ENCODE data around the gene TMA7.
"Not testable (repeated sequence)": the region's sequence is repeated elsewhere in the genome, so short reads cannot be mapped to it uniquely, and the experiment has no call there.

Gene TMA7

DNA sequence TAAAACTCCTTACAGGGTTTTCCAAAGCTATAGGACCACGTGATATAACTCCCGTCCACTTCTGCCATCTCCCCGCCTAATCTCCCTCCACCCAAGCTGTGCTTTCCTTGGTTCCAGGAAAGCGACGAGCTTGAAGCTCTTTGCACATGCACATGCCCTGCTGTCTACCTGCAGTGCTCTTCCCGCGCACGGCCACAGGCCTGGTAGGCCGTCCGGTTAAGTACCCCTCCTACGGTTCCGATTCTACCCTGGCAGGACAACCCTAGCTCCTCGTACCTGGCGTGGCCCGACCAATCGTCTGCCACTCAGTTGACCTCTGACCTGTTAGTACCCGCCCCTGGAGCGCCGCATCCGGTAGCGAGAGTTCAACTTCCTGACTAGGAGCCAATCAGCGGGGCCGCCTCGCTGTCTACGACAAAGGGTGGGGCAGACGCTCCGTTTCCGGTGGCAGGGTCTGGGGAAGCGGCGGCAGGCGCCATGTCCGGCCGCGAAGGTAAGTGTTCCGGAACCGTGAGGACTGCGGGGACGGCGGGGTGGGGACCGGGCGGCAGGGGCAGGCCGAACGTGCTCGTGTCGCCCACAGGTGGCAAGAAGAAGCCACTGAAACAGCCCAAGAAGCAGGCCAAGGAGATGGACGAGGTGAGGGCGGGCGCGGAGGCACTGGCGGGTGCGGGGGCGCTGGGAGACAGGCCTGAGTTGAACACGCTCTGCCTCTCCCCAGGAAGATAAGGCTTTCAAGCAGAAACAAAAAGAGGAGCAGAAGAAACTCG, at the start of gene TMA7, which contains the start of gene CCDC51:
TMA7 (plus strand) TSS at position 438 of the 770 bp plus-strand sequence; CDS start at position 478, 40 bp downstream.
CCDC51 (minus strand) TSS at position 300 of the 770 bp plus-strand sequence. CDS start 4,991 bp downstream, outside the sequence.
- no peaks in the 10 kb centered on the region for H3K9me3 Mint-ChIP-seq
- DNase-seq (ENCODE audit: low spot score in 2 of 2) (peak; percentile 85 to 98), ATAC-seq (peak; percentile 98)
- H3K36me3 Mint-ChIP-seq: peaks cover 59% of the 10 kb centered on the region
- H3K27ac Mint-ChIP-seq: peak within 1 kb of the TSS; percentile 85
- peak within 1 kb of the TSS; percentile 83 for H3K4me3 Mint-ChIP-seq
- H3K4me1 Mint-ChIP-seq: peaks cover 31% of the 10 kb centered on the region

DNA sequence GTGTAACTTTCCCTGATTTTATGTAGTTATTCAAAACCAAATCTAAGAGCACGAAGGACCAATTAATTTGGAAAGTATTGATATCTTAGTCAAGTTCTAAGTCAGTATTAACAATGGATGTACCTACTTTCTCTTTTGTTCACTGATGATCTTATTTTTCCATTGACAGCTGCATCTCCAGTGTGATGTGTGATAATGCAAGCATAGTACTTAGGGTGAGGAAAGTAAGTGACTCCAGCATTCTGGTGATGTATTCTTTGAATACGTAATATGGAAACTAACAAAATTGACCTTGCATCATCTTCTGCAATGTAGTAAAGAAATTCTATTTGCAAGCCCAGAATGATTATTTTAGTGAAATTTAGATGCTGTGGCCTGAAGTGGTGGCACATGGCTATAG, 45.7 kb upstream of the TMA7 start:
- Mint-ChIP-seq H3K9me3 (no peaks in the 10 kb centered on the region), H3K27ac (no peak overlapping the region), H3K4me3 (no peak overlapping the region), H3K4me1 (no peaks in the 10 kb centered on the region), H3K36me3 (no peaks in the 10 kb centered on the region)
- no peak for DNase-seq (ENCODE audit: low spot score in 2 of 2)
- ATAC-seq: peak; percentile 50

- DNase-seq (ENCODE audit: low spot score in 2 of 2) (peak in 1 of 2 donors; percentile 41), ATAC-seq (no peak)
- no peak overlapping the region for H3K4me3 Mint-ChIP-seq
- no peaks in the 10 kb centered on the region for H3K36me3 Mint-ChIP-seq
- H3K27ac Mint-ChIP-seq: no peak overlapping the region
- no peaks in the 10 kb centered on the region for H3K9me3 Mint-ChIP-seq
- H3K4me1 Mint-ChIP-seq: no peaks in the 10 kb centered on the region
Measured at GRCh38 chr3:48395714-48396113, 44.3 kb upstream of the TMA7 start.

- Mint-ChIP-seq H3K36me3 (no peaks in the 10 kb centered on the region), H3K4me1 (no peaks in the 10 kb centered on the region), H3K4me3 (no peak overlapping the region), H3K27ac (no peak overlapping the region), H3K9me3 (no peaks in the 10 kb centered on the region)
- DNase-seq (ENCODE audit: low spot score in 2 of 2) (peak in 1 of 2 donors; percentile 36), ATAC-seq (no peak)
Measured at GRCh38 chr3:48397767-48398681, 42.0 kb upstream of the TMA7 start.

- peak in 1 of 2 donors; percentile 46 for DNase-seq (ENCODE audit: low spot score in 2 of 2)
- no peaks in the 10 kb centered on the region for H3K4me1 Mint-ChIP-seq
- no peak for ATAC-seq
- H3K36me3 Mint-ChIP-seq: no peaks in the 10 kb centered on the region
- H3K9me3 Mint-ChIP-seq: no peaks in the 10 kb centered on the region
- H3K27ac Mint-ChIP-seq: no peak overlapping the region
- no peak overlapping the region for H3K4me3 Mint-ChIP-seq
Measured at GRCh38 chr3:48398701-48399386, 41.2 kb upstream of the TMA7 start.

DNA sequence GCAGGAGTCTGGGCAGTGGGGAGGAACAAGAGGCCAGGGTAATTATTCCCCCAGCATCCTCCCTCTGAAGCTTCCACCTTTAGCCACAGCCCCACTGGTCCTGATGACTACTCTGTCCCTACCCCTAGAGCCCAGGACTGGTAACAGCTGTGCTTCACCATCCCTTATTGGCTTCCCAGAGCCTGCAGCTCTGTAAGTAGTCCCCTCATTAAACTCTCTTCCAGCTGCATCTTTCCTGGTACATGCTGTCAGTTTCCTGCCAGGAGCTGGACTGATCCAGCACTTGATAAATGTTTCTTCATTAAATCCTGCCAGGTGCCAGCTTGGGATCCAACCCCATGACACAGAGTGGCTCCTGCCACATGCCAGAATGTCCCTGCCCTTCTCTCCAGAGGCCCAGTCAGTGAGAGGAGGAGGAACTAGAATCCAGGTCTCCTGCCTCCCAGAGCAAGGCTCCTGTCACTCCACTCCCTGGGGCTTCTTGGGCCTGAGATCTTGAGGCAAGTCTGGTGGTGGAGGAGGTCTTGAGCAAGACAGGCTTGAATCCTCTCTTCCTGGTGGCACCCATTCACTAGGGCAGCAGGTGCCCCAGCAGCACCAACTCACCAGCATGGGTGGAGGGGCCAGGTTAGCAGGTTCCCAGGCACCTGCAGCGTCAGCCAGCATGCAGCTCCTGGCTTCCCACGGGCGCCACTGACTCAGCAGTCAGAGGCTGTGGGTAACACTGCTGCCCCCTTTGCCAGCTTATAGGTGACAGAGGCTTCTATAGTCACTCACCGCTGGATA, 40.5 kb upstream of the TMA7 start:
- Mint-ChIP-seq H3K9me3 (no peaks in the 10 kb centered on the region), H3K4me1 (no peaks in the 10 kb centered on the region), H3K36me3 (no peaks in the 10 kb centered on the region), H3K27ac (no peak overlapping the region), H3K4me3 (no peak overlapping the region)
- ATAC-seq: no peak
- DNase-seq (ENCODE audit: low spot score in 2 of 2): peak in 1 of 2 donors; percentile 46

GRCh38 chr3:48400824-48401433, 39.1 kb upstream of the TMA7 start:
- no peaks in the 10 kb centered on the region for H3K36me3 Mint-ChIP-seq
- H3K27ac Mint-ChIP-seq: peak overlapping the region; percentile 60
- H3K4me1 Mint-ChIP-seq: no peaks in the 10 kb centered on the region
- ATAC-seq (peak; percentile 74), DNase-seq (ENCODE audit: low spot score in 2 of 2) (peak; percentile 31 to 65)
- no peak overlapping the region for H3K4me3 Mint-ChIP-seq
- no peaks in the 10 kb centered on the region for H3K9me3 Mint-ChIP-seq

DNA sequence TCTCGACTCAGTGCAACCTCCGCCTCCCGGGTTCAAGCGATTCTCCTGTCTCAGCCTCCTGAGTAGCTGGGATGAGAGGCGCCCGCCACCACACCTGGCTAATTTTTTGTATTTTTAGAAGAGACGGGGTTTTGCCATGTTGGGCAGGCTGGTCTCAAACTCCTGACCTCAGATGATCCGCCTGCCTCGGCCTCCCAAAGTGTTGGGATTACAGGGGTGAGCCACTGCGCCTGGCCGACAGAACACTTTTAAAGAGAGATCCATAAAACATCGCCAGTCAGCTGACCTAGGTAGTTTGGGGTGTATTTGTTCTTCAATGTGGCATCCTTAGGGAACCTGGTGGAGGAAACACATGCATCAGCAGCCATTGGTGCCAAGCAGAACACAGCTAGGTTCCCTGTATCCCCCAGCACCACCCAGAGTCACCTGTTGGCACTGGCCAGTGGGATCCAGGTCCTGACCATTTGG, 38.6 kb upstream of the TMA7 start:
- H3K4me1 Mint-ChIP-seq, H3K4me3 Mint-ChIP-seq, H3K27ac Mint-ChIP-seq, H3K9me3 Mint-ChIP-seq, H3K36me3 Mint-ChIP-seq, ATAC-seq: not testable (repeated sequence)
- DNase-seq (ENCODE audit: low spot score in 2 of 2): peak in 1 of 2 donors; percentile 45

- Mint-ChIP-seq H3K27ac (peak overlapping the region; percentile 66), H3K4me3 (no peak overlapping the region), H3K36me3 (no peaks in the 10 kb centered on the region), H3K4me1 (no peaks in the 10 kb centered on the region), H3K9me3 (no peaks in the 10 kb centered on the region)
- peak; percentile 1 to 30 for DNase-seq (ENCODE audit: low spot score in 2 of 2)
- no peak for ATAC-seq
Measured at GRCh38 chr3:48402281-48402732, 37.8 kb upstream of the TMA7 start.

DNA sequence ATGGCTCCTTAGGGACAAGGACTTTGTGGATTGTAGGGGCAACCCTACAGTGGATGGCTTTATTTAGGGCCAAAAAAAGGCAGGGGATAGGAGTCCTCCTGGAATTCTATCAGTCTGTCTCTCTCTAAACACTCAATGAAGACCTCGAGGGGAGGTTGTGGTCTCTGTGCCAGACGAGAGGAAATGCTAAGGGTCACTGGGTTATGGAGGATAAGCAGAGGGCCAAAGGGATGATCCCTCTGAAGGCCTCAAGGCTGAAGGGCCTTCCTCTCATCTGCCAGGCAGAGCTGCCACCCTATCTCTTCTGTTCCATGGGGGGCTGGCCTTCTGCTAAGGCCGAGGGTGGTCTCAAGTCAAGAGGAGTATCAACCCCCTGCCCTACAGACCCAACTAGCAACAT, 37.1 kb upstream of the TMA7 start:
- no peaks in the 10 kb centered on the region for H3K4me1 Mint-ChIP-seq
- no peaks in the 10 kb centered on the region for H3K9me3 Mint-ChIP-seq
- DNase-seq (ENCODE audit: low spot score in 2 of 2) (no peak), ATAC-seq (no peak)
- no peaks in the 10 kb centered on the region for H3K36me3 Mint-ChIP-seq
- H3K27ac Mint-ChIP-seq: peak overlapping the region; percentile 66
- no peak overlapping the region for H3K4me3 Mint-ChIP-seq

GRCh38 chr3:48403533-48404439, 36.3 kb upstream of the TMA7 start:
- no peaks in the 10 kb centered on the region for H3K9me3 Mint-ChIP-seq
- H3K36me3 Mint-ChIP-seq: no peaks in the 10 kb centered on the region
- no peaks in the 10 kb centered on the region for H3K4me1 Mint-ChIP-seq
- H3K27ac Mint-ChIP-seq: peak overlapping the region; percentile 66
- ATAC-seq (no peak), DNase-seq (ENCODE audit: low spot score in 2 of 2) (peak in 1 of 2 donors; percentile 41)
- no peak overlapping the region for H3K4me3 Mint-ChIP-seq

- no peak overlapping the region for H3K27ac Mint-ChIP-seq
Measured at GRCh38 chr3:48404440-48405342, 35.4 kb upstream of the TMA7 start.

More at GRCh38 chr3:48404440-48405342, 35.4 kb upstream of the TMA7 start:
- DNase-seq (ENCODE audit: low spot score in 2 of 2) (peak in 1 of 2 donors; percentile 43), ATAC-seq (no peak)
- H3K36me3 Mint-ChIP-seq: no peaks in the 10 kb centered on the region
- H3K4me1 Mint-ChIP-seq: no peaks in the 10 kb centered on the region
- no peak overlapping the region for H3K4me3 Mint-ChIP-seq
- H3K9me3 Mint-ChIP-seq: no peaks in the 10 kb centered on the region

Measured in stimulated activated effector memory CD8-positive, alpha-beta T cell treated with anti-CD3 and anti-CD28 coated beads, Interleukin-12 subunit alpha, Interleukin-12 subunit beta, amount 100 ng/mL, for 72 hours (primary cell).